Fibroblast of lung (primary cell): ENCODE measurements around the gene CPA1. TPM values are rescaled to one million over a fixed set of nuclear protein-coding genes. Genes with fewer than 3 reads are reported as not detected.

Experiments
- DNase-seq, 2 donors: peaks; one replicate each; pipeline versions ENCODE4 v3.0.0 to v3.0.0-alpha.2; 2010; ENCODE audit warnings: low read depth in 2 of 2
- H2AFZ ChIP-seq: 2 replicates; pipeline ENCODE4 v1.5.1; 2012; ENCODE audit warnings: low read length, control low read depth, inconsistent platforms
- H3K27ac ChIP-seq: 2 replicates; pipeline ENCODE4 v1.5.1; 2011; ENCODE audit warnings: low read length, control low read depth; ENCODE audit not compliant: insufficient read depth
- H3K27me3 ChIP-seq: 2 replicates; pipeline ENCODE4 v1.5.1; 2011; ENCODE audit warnings: mild to moderate bottlenecking, low read length; ENCODE audit not compliant: control insufficient read depth, insufficient read depth
- H3K36me3 ChIP-seq: 2 replicates; pipeline ENCODE4 v1.5.1; 2011; ENCODE audit warnings: low read length; ENCODE audit not compliant: control insufficient read depth, insufficient read depth
- H3K4me1 ChIP-seq: 2 replicates; pipeline ENCODE4 v1.5.1; 2011; ENCODE audit warnings: low read length; ENCODE audit not compliant: control insufficient read depth, insufficient read depth; ENCODE audit errors: extremely low read depth
- H3K4me2 ChIP-seq: 2 replicates; pipeline ENCODE4 v1.5.1; 2011; ENCODE audit warnings: low read length, control low read depth; ENCODE audit not compliant: insufficient read depth; ENCODE audit errors: extremely low read depth
- H3K4me3 ChIP-seq, 4 experiments: fragments of 200-600 bp in 1 of 4; sonication (generic) in 1 of 4; replicated peaks in 1 of 4; 2 replicates each; pipeline ENCODE4 v1.5.1; 2011 to 2016; ENCODE audit warnings: low read length in 4 of 4, low read depth in 3 of 4, mild to moderate bottlenecking in 3 of 4, control low read depth in 2 of 4, inconsistent platforms in 1 of 4, mixed read lengths in 1 of 4; ENCODE audit not compliant: insufficient read depth in 1 of 4; ENCODE audit errors: control extremely low read depth in 1 of 4
- H3K79me2 ChIP-seq: 2 replicates; pipeline ENCODE4 v1.5.1; 2012; ENCODE audit warnings: mild to moderate bottlenecking, low read length, inconsistent platforms; ENCODE audit not compliant: control insufficient read depth, insufficient read depth
- H3K9ac ChIP-seq: 2 replicates; pipeline ENCODE4 v1.5.1; 2011; ENCODE audit warnings: mild to moderate bottlenecking, low read length, control low read depth; ENCODE audit not compliant: insufficient read depth
- H3K9me3 ChIP-seq: 2 replicates; pipeline ENCODE4 v1.5.1; 2012; ENCODE audit warnings: low read depth, low read length; ENCODE audit not compliant: control insufficient read depth, insufficient read depth
- H4K20me1 ChIP-seq: 2 replicates; pipeline ENCODE4 v1.5.1; 2011; ENCODE audit warnings: low read length; ENCODE audit not compliant: control insufficient read depth, insufficient read depth; ENCODE audit errors: extremely low read depth
- CTCF ChIP-seq, 2 donors: IDR thresholded peaks in 1 of 2; conservative IDR thresholded peaks in 1 of 2; 1 replicate in 1 of 2; 2 replicates in 1 of 2; pipeline ENCODE4 v1.5.1; 2011 to 2012; ENCODE audit warnings: low read length in 2 of 2, control low read depth in 1 of 2, inconsistent platforms in 1 of 2, low read depth in 1 of 2, mild to moderate bottlenecking in 1 of 2
- EZH2 ChIP-seq: IDR thresholded peaks from 2 replicates; pipeline ENCODE4 v1.5.1; 2012; ENCODE audit warnings: low read length, control low read depth, mild to moderate bottlenecking; ENCODE audit errors: missing control alignments
- polyA plus RNA-seq, 2 donors: library from polyadenylated mRNA; depleted of rRNA in 1 of 2; stranded (reverse) in 1 of 2; unstranded in 1 of 2; fragments of >200 nt; gene quantifications; 2 replicates each; pipeline ENCODE4 v1.2.1, GENCODE V29; 2011 to 2012; ENCODE audit warnings: missing spikeins in 1 of 2
- total RNA-seq: library from RNA; depleted of rRNA; stranded (reverse); fragments of >200 nt; gene quantifications from 2 replicates; pipeline ENCODE4 v1.2.1, GENCODE V29; 2014

Gene CPA1
- total and polyA plus RNA-seq, 2 donors (not counting 1 experiment from before 2014, with no cell fraction given): under 0.01 to 0.12 TPM

- no peak for DNase-seq
- H3K79me2 ChIP-seq: no peaks in the 10 kb centered on the region
- no peaks in the 10 kb centered on the region for H3K9me3 ChIP-seq
- no peak overlapping the region for H3K4me3 ChIP-seq
- no peak overlapping the region for H3K27ac ChIP-seq
- H3K9ac ChIP-seq: no peak overlapping the region
- H3K4me1 ChIP-seq: peaks cover 9% of the 10 kb centered on the region
- no peaks in the 10 kb centered on the region for H4K20me1 ChIP-seq
- no peak for TF ChIP-seq CTCF (conservative IDR thresholded peaks at IDR 0.05 in 1 of 2, IDR thresholded peaks at IDR 0.05 in 1 of 2; ENCODE audit: low read depth in 1 of 2, low read length in 2 of 2)
- TF ChIP-seq EZH2: no peak
- H3K4me2 ChIP-seq: no peak overlapping the region
- H3K27me3 ChIP-seq: no peaks in the 10 kb centered on the region
- H3K36me3 ChIP-seq: no peaks in the 10 kb centered on the region
- no peak overlapping the region for H2AFZ ChIP-seq
Measured at GRCh38 chr7:130425796-130426195, 45.5 kb downstream of the CPA1 start.

GRCh38 chr7:130426564-130426963, 46.3 kb downstream of the CPA1 start:
- Histone ChIP-seq H3K9ac (no peak overlapping the region), H3K27me3 (no peaks in the 10 kb centered on the region), H3K4me3 (no peak overlapping the region), H4K20me1 (no peaks in the 10 kb centered on the region), H3K79me2 (no peaks in the 10 kb centered on the region), H3K4me1 (peaks cover 12% of the 10 kb centered on the region), H3K36me3 (no peaks in the 10 kb centered on the region), H3K27ac (no peak overlapping the region), H2AFZ (no peak overlapping the region), H3K4me2 (no peak overlapping the region), H3K9me3 (no peaks in the 10 kb centered on the region)
- no peak for DNase-seq
- no peak for TF ChIP-seq EZH2
- TF ChIP-seq CTCF (conservative IDR thresholded peaks at IDR 0.05 in 1 of 2, IDR thresholded peaks at IDR 0.05 in 1 of 2; ENCODE audit: low read depth in 1 of 2, low read length in 2 of 2): no peak

GRCh38 chr7:130429019-130429418, 48.7 kb downstream of the CPA1 start:
- no peaks in the 10 kb centered on the region for H3K27me3 ChIP-seq
- H2AFZ ChIP-seq: no peak overlapping the region
- H4K20me1 ChIP-seq: no peaks in the 10 kb centered on the region

More at GRCh38 chr7:130429019-130429418, 48.7 kb downstream of the CPA1 start:
- Histone ChIP-seq H3K4me2 (no peak overlapping the region), H3K4me3 (no peak overlapping the region), H3K4me1 (peaks cover 20% of the 10 kb centered on the region), H3K9ac (no peak overlapping the region), H3K27ac (no peak overlapping the region), H3K79me2 (no peaks in the 10 kb centered on the region), H3K9me3 (no peaks in the 10 kb centered on the region), H3K36me3 (no peaks in the 10 kb centered on the region)
- TF ChIP-seq CTCF (conservative IDR thresholded peaks at IDR 0.05 in 1 of 2, IDR thresholded peaks at IDR 0.05 in 1 of 2; ENCODE audit: low read depth in 1 of 2, low read length in 2 of 2) (no peak), EZH2 (no peak)
- DNase-seq: no peak
